Sigmoid colon (tissue), 7 donors: ENCODE measurements around the gene EEF1AKMT2. TPM values are rescaled to one million over a fixed set of nuclear protein-coding genes. Genes with fewer than 3 reads are reported as not detected.
"Not testable (repeated sequence)": the region's sequence is repeated elsewhere in the genome, so short reads cannot be mapped to it uniquely, and the experiment has no call there.

ENCODE experiments used
- DNase-seq: peaks from one replicate; pipeline ENCODE4 v3.0.0-alpha.2; 2019
- H3K27ac ChIP-seq, 4 donors: fragments of 200-600 bp; sonication (generic); one replicate each; pipeline ENCODE4 v1.5.1; 2016 to 2019; ENCODE audit warnings: mild to moderate bottlenecking in 1 of 4
- H3K27me3 ChIP-seq, 3 donors: fragments of 200-600 bp; sonication (generic); one replicate each; pipeline ENCODE4 v1.5.1; 2019; ENCODE audit warnings: mild to moderate bottlenecking in 1 of 3
- H3K36me3 ChIP-seq, 4 donors: fragments of 200-600 bp; sonication (generic); one replicate each; pipeline ENCODE4 v1.5.1; 2016 to 2019
- H3K4me1 ChIP-seq, 4 donors: fragments of 200-600 bp; sonication (generic); one replicate each; pipeline ENCODE4 v1.5.1; 2017 to 2019
- H3K4me3 ChIP-seq, 4 donors: fragments of 200-600 bp; sonication (generic); one replicate each; pipeline ENCODE4 v1.5.1; 2017 to 2019; ENCODE audit warnings: mild to moderate bottlenecking in 2 of 4, moderate library complexity in 1 of 4
- H3K9me3 ChIP-seq, 4 donors: fragments of 200-600 bp in 3 of 4; sonication (generic) in 3 of 4; one replicate each; pipeline versions ENCODE4 v1.5.1 to v1.6.1; 2013 to 2019
- CTCF ChIP-seq, 4 experiments: fragments of 450-650 bp in 3 of 4; fragments of 200-600 bp in 1 of 4; IDR thresholded peaks; one replicate each; pipeline ENCODE4 v1.5.1; 2016 to 2019; ENCODE audit warnings: antibody characterized with exemption in 4 of 4, mild to moderate bottlenecking in 3 of 4, moderate library complexity in 2 of 4
- EP300 ChIP-seq, 4 donors: sonication (generic); formaldehyde crosslinking; IDR thresholded peaks; one replicate each; pipeline ENCODE4 v1.6.1; 2017; ENCODE audit warnings: antibody characterized with exemption in 4 of 4
- POLR2A ChIP-seq, 2 donors: fragments of 450-650 bp; IDR thresholded peaks; one replicate each; pipeline ENCODE4 v1.6.1; 2016; ENCODE audit warnings: antibody characterized with exemption in 2 of 2, mild to moderate bottlenecking in 2 of 2, moderate library complexity in 2 of 2
- POLR2AphosphoS5 ChIP-seq, 4 donors: sonication (generic); formaldehyde crosslinking; IDR thresholded peaks; one replicate each; pipeline ENCODE4 v1.6.1; 2017; ENCODE audit warnings: antibody characterized with exemption in 4 of 4
- WGBS, 2 donors: extraction: QIAGEN DNeasy Blood & Tissue Kit; methylation state at CpG; one replicate each; pipeline ENCODE4 v1.1.7; 2013; 5-methylcytosine and 5-hydroxymethylcytosine counted together
- intact Hi-C: fragments of 100-400 bp; cut with DNase I; formaldehyde crosslinking; loops from one replicate; pipeline ENCODE4 v1.15.1; 2023
- polyA plus RNA-seq, 3 donors: library from polyadenylated mRNA; stranded (reverse); fragments of 200-250 nt; gene quantifications; one replicate each; pipeline ENCODE4 v1.2.3, GENCODE V29; 2013
- total RNA-seq, 4 donors: library from RNA; depleted of rRNA; stranded (reverse); fragments of >200 nt; gene quantifications; one replicate each; pipeline ENCODE4 v1.1.0, GENCODE V29; 2016
- donor health status: healthy with polysubstance abuse.
- donor health status: Bipolar disorder and iron deficiency.
- donor health status: healthy.

EEF1AKMT2 gene
- total and polyA plus RNA-seq, 7 donors = 10.0 to 19.7 (median 15.6) TPM

GRCh38 chr10:124798364-124798763 is 6.7 kb upstream of the EEF1AKMT2 start:
- H3K27me3 ChIP-seq = no peaks in the 10 kb centered on the region
- H3K9me3 ChIP-seq = no peaks in the 10 kb centered on the region
- H3K4me1 ChIP-seq = peaks cover 0 to 12% (median 9%) of the 10 kb centered on the region in 4 donors
- H3K27ac ChIP-seq = no peak overlapping the region
- no peaks in the 10 kb centered on the region for H3K36me3 ChIP-seq
- no peak for DNase-seq
- 61 to 82% methylated on average over 1 of the region's 1 CpG for WGBS, 2 donors
- H3K4me3 ChIP-seq = no peak overlapping the region
- intact Hi-C loops = no loop called here
- TF ChIP-seq CTCF (IDR thresholded peaks at IDR 0.05) (no peak), POLR2AphosphoS5 (IDR thresholded peaks at IDR 0.05) (no peak), POLR2A (IDR thresholded peaks at IDR 0.05) (no peak), EP300 (IDR thresholded peaks at IDR 0.05) (no peak)

- Histone ChIP-seq H3K4me3 (peak overlapping the region in 2 of 4 donors; percentile 93 to 98), H3K9me3 (no peaks in the 10 kb centered on the region), H3K27me3 (no peaks in the 10 kb centered on the region), H3K4me1 (peaks cover 0 to 17% (median 9%) of the 10 kb centered on the region in 4 donors), H3K36me3 (peaks cover 0 to 9% (median 0%) of the 10 kb centered on the region in 4 donors), H3K27ac (no peak overlapping the region)
- 93 to 97% methylated on average over 11 of the region's 11 CpGs for WGBS, 2 donors
- DNase-seq = no peak
- TF ChIP-seq POLR2AphosphoS5 (IDR thresholded peaks at IDR 0.05) (no peak), EP300 (IDR thresholded peaks at IDR 0.05) (no peak), POLR2A (IDR thresholded peaks at IDR 0.05) (no peak), CTCF (IDR thresholded peaks at IDR 0.05) (no peak)
- intact Hi-C loops = loop anchor here (5.0 kb wide), 1 partner anchor 51 kb away; the partner anchor contains the start of gene FAM53B
Measured at GRCh38 chr10:124792998-124793352, 1.3 kb upstream of the EEF1AKMT2 start.

- H3K4me1 ChIP-seq, H3K4me3 ChIP-seq, H3K9me3 ChIP-seq, H3K27me3 ChIP-seq, H3K27ac ChIP-seq, intact Hi-C loops, DNase-seq: not testable (repeated sequence)
- 97 to 100% methylated on average over 1 of the region's 1 CpG for WGBS, 2 donors
- peaks cover 0 to 63% (median 6%) of the 10 kb centered on the region in 4 donors for H3K36me3 ChIP-seq
Measured at GRCh38 chr10:124782900-124783299, 8.8 kb downstream of the EEF1AKMT2 start.

- TF ChIP-seq CTCF (IDR thresholded peaks at IDR 0.05) = no peak
- no peak for TF ChIP-seq EP300 (IDR thresholded peaks at IDR 0.05)
- TF ChIP-seq POLR2AphosphoS5 (IDR thresholded peaks at IDR 0.05) = no peak
- no peak for TF ChIP-seq POLR2A (IDR thresholded peaks at IDR 0.05)
- Histone ChIP-seq H3K4me1 (no peaks in the 10 kb centered on the region), H3K27ac (no peak overlapping the region), H3K36me3 (peaks cover 0 to 43% (median 6%) of the 10 kb centered on the region in 4 donors), H3K9me3 (no peaks in the 10 kb centered on the region), H3K4me3 (no peak overlapping the region), H3K27me3 (no peaks in the 10 kb centered on the region)
- 96 to 97% methylated on average over 2 of the region's 2 CpGs for WGBS, 2 donors
- intact Hi-C loops = no loop called here
- no peak for DNase-seq
Measured at GRCh38 chr10:124768791-124769190, 22.9 kb downstream of the EEF1AKMT2 start.

GRCh38 chr10:124765256-124765655 is 26.4 kb downstream of the EEF1AKMT2 start:
- Histone ChIP-seq H3K27ac (no peak overlapping the region), H3K4me3 (no peak overlapping the region), H3K27me3 (no peaks in the 10 kb centered on the region), H3K4me1 (no peaks in the 10 kb centered on the region), H3K9me3 (no peaks in the 10 kb centered on the region), H3K36me3 (peaks cover 0 to 46% (median 9%) of the 10 kb centered on the region in 4 donors)
- DNase-seq = no peak
- intact Hi-C loops = no loop called here
- TF ChIP-seq CTCF (IDR thresholded peaks at IDR 0.05) (no peak), POLR2A (IDR thresholded peaks at IDR 0.05) (no peak), EP300 (IDR thresholded peaks at IDR 0.05) (no peak), POLR2AphosphoS5 (IDR thresholded peaks at IDR 0.05) (no peak)
- WGBS, 2 donors = 88 to 91% methylated on average over 2 of the region's 2 CpGs
